PC-3 (cell line): Measurements from ENCODE around the gene TMEM250.

Experiments used
- EZH2 ChIP-seq: fragments of 300-600 bp; sonication (generic); IDR thresholded peaks from one replicate; pipeline ENCODE4 v1.6.1; 2017; ENCODE audit warnings: antibody characterized with exemption, mild to moderate bottlenecking, low read length; ENCODE audit not compliant: unreplicated experiment
- EZH2phosphoT487 ChIP-seq: fragments of 300-600 bp; sonication (generic); IDR thresholded peaks from 2 replicates; pipeline ENCODE4 v1.6.1; 2018; ENCODE audit warnings: mild to moderate bottlenecking, antibody characterized with exemption, low read length, borderline replicate concordance
- TF ChIP-seq, protein P1 (sequence below): fragments of 300-600 bp; sonication (generic); conservative IDR thresholded peaks from 2 replicates; pipeline ENCODE4 v1.5.1; 2017; ENCODE audit warnings: antibody characterized with exemption, low read depth, mild to moderate bottlenecking, low read length

DNA sequence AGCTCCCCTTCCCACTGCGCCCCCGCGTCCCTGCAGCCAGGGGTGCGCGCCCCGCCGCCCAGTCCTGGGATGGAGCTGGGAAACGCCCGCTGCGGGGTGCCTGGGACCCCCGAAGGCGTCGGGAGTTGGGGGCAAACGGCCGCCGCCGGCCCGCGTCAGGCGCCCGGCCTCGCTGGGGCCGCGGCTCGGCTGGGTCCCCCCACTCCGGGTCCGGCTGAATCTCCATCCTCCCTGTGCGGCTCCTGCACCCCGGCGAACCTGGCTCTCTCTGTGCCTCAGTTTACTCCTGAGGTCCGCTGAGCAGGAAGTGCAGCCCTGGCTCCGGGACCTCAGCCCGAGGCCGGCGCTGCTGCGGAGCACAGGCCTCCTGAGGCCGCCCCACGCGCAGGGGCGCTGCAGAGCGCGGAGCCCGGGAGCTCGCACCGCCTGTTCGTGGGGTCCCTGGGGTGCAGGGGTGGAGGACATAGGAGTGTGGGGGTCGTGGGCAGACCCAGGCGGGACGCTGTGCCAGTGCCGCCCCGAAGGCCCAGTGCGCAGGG is 13.9 kb upstream of the TMEM250 start:
- TF ChIP-seq, protein P1, sequence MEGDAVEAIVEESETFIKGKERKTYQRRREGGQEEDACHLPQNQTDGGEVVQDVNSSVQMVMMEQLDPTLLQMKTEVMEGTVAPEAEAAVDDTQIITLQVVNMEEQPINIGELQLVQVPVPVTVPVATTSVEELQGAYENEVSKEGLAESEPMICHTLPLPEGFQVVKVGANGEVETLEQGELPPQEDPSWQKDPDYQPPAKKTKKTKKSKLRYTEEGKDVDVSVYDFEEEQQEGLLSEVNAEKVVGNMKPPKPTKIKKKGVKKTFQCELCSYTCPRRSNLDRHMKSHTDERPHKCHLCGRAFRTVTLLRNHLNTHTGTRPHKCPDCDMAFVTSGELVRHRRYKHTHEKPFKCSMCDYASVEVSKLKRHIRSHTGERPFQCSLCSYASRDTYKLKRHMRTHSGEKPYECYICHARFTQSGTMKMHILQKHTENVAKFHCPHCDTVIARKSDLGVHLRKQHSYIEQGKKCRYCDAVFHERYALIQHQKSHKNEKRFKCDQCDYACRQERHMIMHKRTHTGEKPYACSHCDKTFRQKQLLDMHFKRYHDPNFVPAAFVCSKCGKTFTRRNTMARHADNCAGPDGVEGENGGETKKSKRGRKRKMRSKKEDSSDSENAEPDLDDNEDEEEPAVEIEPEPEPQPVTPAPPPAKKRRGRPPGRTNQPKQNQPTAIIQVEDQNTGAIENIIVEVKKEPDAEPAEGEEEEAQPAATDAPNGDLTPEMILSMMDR = no peak
- no peak for TF ChIP-seq EZH2
- TF ChIP-seq EZH2phosphoT487 = no peak
